IMR-90 (cell line): ENCODE measurements around the gene MYDGF.

Source experiments
- CTCF ChIP-seq: conservative IDR thresholded peaks from 2 replicates; pipeline ENCODE4 v1.5.1; 2012; ENCODE audit warnings: mild to moderate bottlenecking, low read depth, low read length, improper control_type of control experiment
- FOS ChIP-seq: fragments of 150-350 bp; IDR thresholded peaks from 2 replicates; pipeline ENCODE4 v1.6.1; 2016; ENCODE audit warnings: low read depth, low read length

- no peak for TF ChIP-seq CTCF
- TF ChIP-seq FOS: no peak
These were observed 33.7 kb upstream of the MYDGF start for GRCh38 chr19:4703671-4704316.
